GM23248 (cell line): ENCODE data around the gene NKAIN2.

Experiments used
- EZH2 ChIP-seq: fragments of 200-600 bp; sonication (generic); IDR thresholded peaks from 2 replicates; pipeline ENCODE4 v1.6.1; 2018; ENCODE audit warnings: antibody characterized with exemption, mild to moderate bottlenecking; ENCODE audit not compliant: insufficient read depth, poor library complexity, severe bottlenecking
- EZH2phosphoT487 ChIP-seq: fragments of 200-600 bp; sonication (generic); IDR thresholded peaks from 2 replicates; pipeline ENCODE4 v1.6.1; 2018; ENCODE audit warnings: antibody characterized with exemption, moderate library complexity, mild to moderate bottlenecking, low read depth; ENCODE audit not compliant: insufficient read depth

- TF ChIP-seq EZH2phosphoT487 (no peak), EZH2 (no peak)
These were observed 872.4 kb downstream of the NKAIN2 start for GRCh38 chr6:124676033-124676432.
